ENCODE measurements around the gene CIAPIN1.

DNA sequence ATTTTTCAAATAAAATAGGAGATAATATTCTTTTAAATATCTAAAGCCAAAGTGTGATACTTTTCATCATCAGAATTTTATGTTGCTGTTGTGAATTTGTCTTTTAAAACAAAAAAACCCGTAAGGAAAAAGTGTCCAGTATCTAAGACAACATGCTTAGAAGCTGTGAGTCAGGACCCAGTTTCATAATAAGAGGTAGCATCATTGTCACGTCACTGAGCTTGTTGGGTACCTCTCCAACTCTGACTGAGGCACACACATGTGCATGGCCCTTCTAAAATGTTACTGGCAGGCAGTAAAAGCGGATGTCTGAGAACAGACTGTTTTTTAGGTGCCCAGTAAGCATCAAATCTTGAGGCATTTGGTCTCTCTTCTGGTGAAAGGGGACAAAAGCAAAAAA, 2.5 kb downstream of the CIAPIN1 start:
- TF ChIP-seq, protein P1, sequence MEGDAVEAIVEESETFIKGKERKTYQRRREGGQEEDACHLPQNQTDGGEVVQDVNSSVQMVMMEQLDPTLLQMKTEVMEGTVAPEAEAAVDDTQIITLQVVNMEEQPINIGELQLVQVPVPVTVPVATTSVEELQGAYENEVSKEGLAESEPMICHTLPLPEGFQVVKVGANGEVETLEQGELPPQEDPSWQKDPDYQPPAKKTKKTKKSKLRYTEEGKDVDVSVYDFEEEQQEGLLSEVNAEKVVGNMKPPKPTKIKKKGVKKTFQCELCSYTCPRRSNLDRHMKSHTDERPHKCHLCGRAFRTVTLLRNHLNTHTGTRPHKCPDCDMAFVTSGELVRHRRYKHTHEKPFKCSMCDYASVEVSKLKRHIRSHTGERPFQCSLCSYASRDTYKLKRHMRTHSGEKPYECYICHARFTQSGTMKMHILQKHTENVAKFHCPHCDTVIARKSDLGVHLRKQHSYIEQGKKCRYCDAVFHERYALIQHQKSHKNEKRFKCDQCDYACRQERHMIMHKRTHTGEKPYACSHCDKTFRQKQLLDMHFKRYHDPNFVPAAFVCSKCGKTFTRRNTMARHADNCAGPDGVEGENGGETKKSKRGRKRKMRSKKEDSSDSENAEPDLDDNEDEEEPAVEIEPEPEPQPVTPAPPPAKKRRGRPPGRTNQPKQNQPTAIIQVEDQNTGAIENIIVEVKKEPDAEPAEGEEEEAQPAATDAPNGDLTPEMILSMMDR (IDR thresholded peaks at IDR 0.05; ENCODE audit: control extremely low read depth in 1 of 3, insufficient read depth in 1 of 3, low read depth in 1 of 3, low read length in 3 of 3), result no peak
- TF ChIP-seq CHD2 (IDR thresholded peaks at IDR 0.05; ENCODE audit: low read length) (no peak), SP1 (IDR thresholded peaks at IDR 0.05; ENCODE audit: low read depth, low read length) (no peak), GABPA (IDR thresholded peaks at IDR 0.05; ENCODE audit: borderline replicate concordance, insufficient read depth, low read length) (no peak), POLR2AphosphoS5 (IDR thresholded peaks at IDR 0.05; ENCODE audit: low read depth, low read length) (no peak)
- TF ChIP-seq, protein P2, sequence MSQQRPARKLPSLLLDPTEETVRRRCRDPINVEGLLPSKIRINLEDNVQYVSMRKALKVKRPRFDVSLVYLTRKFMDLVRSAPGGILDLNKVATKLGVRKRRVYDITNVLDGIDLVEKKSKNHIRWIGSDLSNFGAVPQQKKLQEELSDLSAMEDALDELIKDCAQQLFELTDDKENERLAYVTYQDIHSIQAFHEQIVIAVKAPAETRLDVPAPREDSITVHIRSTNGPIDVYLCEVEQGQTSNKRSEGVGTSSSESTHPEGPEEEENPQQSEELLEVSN (IDR thresholded peaks at IDR 0.05), result no peak
- TF ChIP-seq, protein P3, sequence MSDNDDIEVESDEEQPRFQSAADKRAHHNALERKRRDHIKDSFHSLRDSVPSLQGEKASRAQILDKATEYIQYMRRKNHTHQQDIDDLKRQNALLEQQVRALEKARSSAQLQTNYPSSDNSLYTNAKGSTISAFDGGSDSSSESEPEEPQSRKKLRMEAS (IDR thresholded peaks at IDR 0.05), result no peak

Data from H1 (cell line).